Endothelial cell of umbilical vein (primary cell): ENCODE data around the gene MC1R. TPM values are rescaled to one million over a fixed set of nuclear protein-coding genes. Genes with fewer than 3 reads are reported as not detected.

Experiments
- BruUV-seq: library from RNA; stranded (reverse); fragments of 400-500 nt; replicated peaks from 2 replicates; lab custom pipeline; 2021; lab: Mats Ljungman, UMichigan
- CTCF ChIA-PET: fragments of 300-600, 350-600 bp; sonication (Branson Sonifier 250); formaldehyde crosslinking; loops from one replicate; lab custom pipeline; 2021; ENCODE audit warnings: antibody characterized with exemption, inconsistent platforms; lab: Charles Lee
- POLR2A ChIA-PET: fragments of 300-600, 350-600 bp; sonication (Branson Sonifier 250); formaldehyde crosslinking; loops from one replicate; lab custom pipeline; 2021; ENCODE audit warnings: antibody characterized with exemption, inconsistent platforms; lab: Charles Lee
- DNase-seq: peaks from one replicate; pipeline ENCODE4 v3.0.0-alpha.2; 2011; ENCODE audit warnings: low read depth, low spot score
- FAIRE-seq: peaks from 2 replicates; lab custom pipeline; 2011; peaks lifted over from hg19 to GRCh38; lab: Jason Lieb, UNC
- H2AFZ ChIP-seq: 2 replicates; pipeline ENCODE4 v1.6.0; 2012; ENCODE audit warnings: low read depth, low read length, control low read depth, inconsistent platforms
- H3K27ac ChIP-seq: 2 replicates; pipeline ENCODE4 v1.5.1; 2011; ENCODE audit warnings: low read depth, mild to moderate bottlenecking, control low read depth, low read length, moderate library complexity; ENCODE audit not compliant: insufficient read depth
- H3K27me3 ChIP-seq, 2 experiments: 2 replicates each; pipeline versions ENCODE4 v1.6.0 to v1.6.1; 2011; ENCODE audit warnings: low read length in 2 of 2, mixed read lengths in 1 of 2; ENCODE audit not compliant: control insufficient read depth in 2 of 2, insufficient read depth in 2 of 2
- H3K36me3 ChIP-seq, 2 experiments: 2 replicates in 1 of 2; 3 replicates in 1 of 2; pipeline ENCODE4 v1.5.1; 2011; ENCODE audit warnings: low read length in 2 of 2, mild to moderate bottlenecking in 1 of 2, moderate library complexity in 1 of 2; ENCODE audit not compliant: control insufficient read depth in 2 of 2, insufficient read depth in 2 of 2; ENCODE audit errors: extremely low read depth in 1 of 2
- H3K4me1 ChIP-seq: 3 replicates; pipeline ENCODE4 v1.5.1; 2011; ENCODE audit warnings: mild to moderate bottlenecking, low read length; ENCODE audit not compliant: control insufficient read depth, insufficient read depth; ENCODE audit errors: extremely low read depth
- H3K4me2 ChIP-seq: 2 replicates; pipeline ENCODE4 v1.6.1; 2011; ENCODE audit warnings: low read length, control low read depth, mixed read lengths; ENCODE audit not compliant: insufficient read depth
- H3K4me3 ChIP-seq, 3 experiments: fragments of 200-600 bp in 1 of 3; sonication (generic), shearing (Covaris generic) in 1 of 3; replicated peaks in 1 of 3; 2 replicates each; pipeline ENCODE4 v1.5.1; 2011 to 2016; ENCODE audit warnings: control low read depth in 3 of 3, low read length in 3 of 3, mild to moderate bottlenecking in 2 of 3, inconsistent platforms in 1 of 3, low read depth in 1 of 3, moderate library complexity in 1 of 3; ENCODE audit not compliant: insufficient read depth in 1 of 3
- H3K79me2 ChIP-seq: 2 replicates; pipeline ENCODE4 v1.6.0; 2012; ENCODE audit warnings: low read length, inconsistent platforms; ENCODE audit not compliant: control insufficient read depth, insufficient read depth
- H3K9ac ChIP-seq: replicated peaks from 2 replicates; pipeline ENCODE3; 2011; ENCODE audit warnings: low read length, control low read depth; ENCODE audit not compliant: insufficient read depth; ENCODE audit errors: extremely low read depth
- H3K9me1 ChIP-seq: replicated peaks from 3 replicates; pipeline ENCODE4 v1.6.0; 2011; ENCODE audit warnings: mild to moderate bottlenecking, low read length; ENCODE audit not compliant: control insufficient read depth, insufficient read depth; ENCODE audit errors: extremely low read depth
- H3K9me3 ChIP-seq: replicated peaks from 2 replicates; pipeline ENCODE4 v1.5.1; 2012; ENCODE audit warnings: low read length, inconsistent platforms; ENCODE audit not compliant: control insufficient read depth, insufficient read depth
- H4K20me1 ChIP-seq: replicated peaks from 2 replicates; pipeline ENCODE3; 2011; ENCODE audit warnings: mild to moderate bottlenecking, low read length; ENCODE audit not compliant: control insufficient read depth, insufficient read depth; ENCODE audit errors: extremely low read depth
- CTCF ChIP-seq, 2 donors: IDR thresholded peaks; 1 replicate in 1 of 2; 2 replicates in 1 of 2; pipeline ENCODE4 v1.5.1; 2011; ENCODE audit warnings: low read length in 2 of 2, mild to moderate bottlenecking in 2 of 2, moderate library complexity in 2 of 2, control low read depth in 1 of 2, inconsistent platforms in 1 of 2, low read depth in 1 of 2; ENCODE audit not compliant: insufficient read depth in 1 of 2; ENCODE audit errors: extremely low read depth in 1 of 2
- EZH2 ChIP-seq: IDR thresholded peaks from 2 replicates; pipeline ENCODE4 v1.6.1; 2012; ENCODE audit warnings: borderline replicate concordance, low read depth, mild to moderate bottlenecking, moderate library complexity, low read length, inconsistent platforms; ENCODE audit not compliant: severe bottlenecking
- FOS ChIP-seq: IDR thresholded peaks from 2 replicates; pipeline ENCODE4 v1.6.1; 2011; ENCODE audit warnings: mild to moderate bottlenecking, low read length, moderate library complexity, borderline replicate concordance; ENCODE audit not compliant: insufficient read depth
- GATA2 ChIP-seq: IDR thresholded peaks from 2 replicates; pipeline ENCODE4 v1.7.0; 2011; ENCODE audit warnings: low read depth, mild to moderate bottlenecking, moderate library complexity, mixed read lengths, low read length; ENCODE audit not compliant: insufficient read length, insufficient read depth
- JUN ChIP-seq: IDR thresholded peaks from 2 replicates; pipeline ENCODE4 v1.6.1; 2011; ENCODE audit warnings: borderline replicate concordance, low read depth; ENCODE audit not compliant: insufficient read length, insufficient read depth
- MAX ChIP-seq: IDR thresholded peaks from 2 replicates; pipeline ENCODE4 v1.6.1; 2011; ENCODE audit not compliant: insufficient read depth, insufficient read length
- MYC ChIP-seq: IDR thresholded peaks from one replicate; pipeline ENCODE4 v1.6.1; 2011; ENCODE audit warnings: mild to moderate bottlenecking, low read depth, low read length
- POLR2A ChIP-seq: IDR thresholded peaks from 2 replicates; pipeline ENCODE4 v1.6.1; 2012; ENCODE audit warnings: low read depth, mild to moderate bottlenecking, control low read depth, low read length
- POLR2AphosphoS5 ChIP-seq: IDR thresholded peaks from 2 replicates; pipeline ENCODE4 v1.6.1; 2012; ENCODE audit warnings: low read depth, mild to moderate bottlenecking, control low read depth, low read length, moderate library complexity; ENCODE audit not compliant: insufficient read depth
- dilution Hi-C: fragments of 300-500 bp; cut with MboI; formaldehyde crosslinking; loops from one replicate; pipeline ENCODE4 v1.15.0; 2019; ENCODE audit warnings: low sequenced_read_pairs; ENCODE audit not compliant: extremely low pct_ligation_motif_present
- intact Hi-C: fragments of 100-400 bp; cut with micrococcal nuclease; formaldehyde crosslinking; loops from one replicate; pipeline ENCODE4 v1.10.0; 2022
- polyA plus RNA-seq, 4 experiments: library from polyadenylated mRNA; depleted of rRNA in 3 of 4; stranded (reverse) in 3 of 4; unstranded in 1 of 4; fragments of >200 nt; gene quantifications; 2 replicates each; pipeline versions ENCODE4 v1.2.1 to v1.2.3, GENCODE V29; 2011 to 2012; ENCODE audit warnings: missing spikeins in 1 of 4
- total RNA-seq: library from RNA; stranded (reverse); gene quantifications from 2 replicates; pipeline ENCODE4 v1.2.3, GENCODE V29; 2021

Gene MC1R
- total and polyA plus RNA-seq, 2 donors (not counting 3 experiments of a cell fraction or from before 2014, with no cell fraction given), result 4.0 to 4.9 TPM

- no peak overlapping the region for H3K4me2 ChIP-seq
- dilution Hi-C loops, result no loop called here
- intact Hi-C loops, result no loop called here
- H3K9me3 ChIP-seq, result no peaks in the 10 kb centered on the region
- no peak overlapping the region for H3K27ac ChIP-seq
- TF ChIP-seq JUN (no peak), CTCF (IDR thresholded peaks at IDR 0.05; ENCODE audit: extremely low read depth in 1 of 2, insufficient read depth in 1 of 2, low read depth in 1 of 2, low read length in 2 of 2) (no peak), MYC (no peak), POLR2AphosphoS5 (no peak), MAX (no peak), EZH2 (no peak), POLR2A (no peak), GATA2 (no peak), FOS (no peak)
- POLR2A ChIA-PET, result no interaction called here
- FAIRE-seq (no peak), DNase-seq (no peak)
- no peak overlapping the region for H3K9ac ChIP-seq
- H3K27me3 ChIP-seq, result no peaks in the 10 kb centered on the region
- H3K79me2 ChIP-seq, result no peaks in the 10 kb centered on the region
- CTCF ChIA-PET, result no interaction called here
- no peak overlapping the region for H2AFZ ChIP-seq
- no TSS peak for BruUV-seq
- H3K4me1 ChIP-seq, result no peaks in the 10 kb centered on the region
- no peak overlapping the region for H3K4me3 ChIP-seq
- H3K9me1 ChIP-seq, result no peaks in the 10 kb centered on the region
- no peaks in the 10 kb centered on the region for H4K20me1 ChIP-seq
- H3K36me3 ChIP-seq, result peaks cover 3 to 24% of the 10 kb centered on the region in 2 experiments
Observed at GRCh38 chr16:89960966-89961365, 42.3 kb downstream of the MC1R start.
